Measurements from ENCODE around the gene RING1. TPM values are rescaled to one million over a fixed set of nuclear protein-coding genes. Genes with fewer than 3 reads are reported as not detected.

The RING1 gene
- total RNA-seq, 5 donors from 2014 or later (not counting 1 experiment from before 2014, with no cell fraction given) = 37.7 to 43.8 (median 42.6) TPM

GRCh38 chr6:33171880-33172687 lies 36.2 kb upstream of the RING1 start:
- H3K27ac Mint-ChIP-seq = no peak overlapping the region
- no peaks in the 10 kb centered on the region for H3K4me1 ChIP-seq (ENCODE audit: control insufficient read depth in 1 of 2, extremely low read depth in 1 of 2, insufficient read depth in 2 of 2, low read length in 2 of 2)
- ATAC-seq (replicated peaks in 1 of 4) = no peak
- no peak overlapping the region for H3K27ac ChIP-seq (ENCODE audit: low read length)
- H3K4me3 Mint-ChIP-seq = no peak overlapping the region
- no peaks in the 10 kb centered on the region for H3K36me3 ChIP-seq (ENCODE audit: control insufficient read depth in 2 of 2, extremely low read depth in 1 of 2, insufficient read depth in 1 of 2, low read length in 1 of 2)
- no peak for DNase-seq
- CTCF ChIA-PET = interaction anchor here in 1 of 2 donors (0.6 kb wide), 1 partner anchor 83 kb away, joined by 6 read pairs; no protein-coding TSS in a partner anchor
- peaks cover 3 to 17% of the 10 kb centered on the region in 2 donors for H3K27me3 Mint-ChIP-seq
- POLR2A ChIA-PET = no interaction called here
- H3K4me1 Mint-ChIP-seq = peaks cover 0 to 3% (median 0%) of the 10 kb centered on the region in 3 donors
- H3K9me3 Mint-ChIP-seq = no peaks in the 10 kb centered on the region
- no peaks in the 10 kb centered on the region for H3K9me3 ChIP-seq
- peaks cover 0 to 57% of the 10 kb centered on the region in 2 experiments for H3K27me3 ChIP-seq (replicated peaks in 1 of 2; ENCODE audit: control insufficient read depth in 2 of 2, extremely low read depth in 1 of 2, insufficient read depth in 2 of 2, low read length in 1 of 2)
- WGBS (ENCODE audit: insufficient coverage) = 50% methylated on average over 1 of the region's 8 CpGs
- no peak overlapping the region for H3K4me3 ChIP-seq (ENCODE audit: control insufficient read depth in 1 of 2, extremely low read depth in 1 of 2, low read length in 1 of 2)
- no peaks in the 10 kb centered on the region for H3K36me3 Mint-ChIP-seq

DNA sequence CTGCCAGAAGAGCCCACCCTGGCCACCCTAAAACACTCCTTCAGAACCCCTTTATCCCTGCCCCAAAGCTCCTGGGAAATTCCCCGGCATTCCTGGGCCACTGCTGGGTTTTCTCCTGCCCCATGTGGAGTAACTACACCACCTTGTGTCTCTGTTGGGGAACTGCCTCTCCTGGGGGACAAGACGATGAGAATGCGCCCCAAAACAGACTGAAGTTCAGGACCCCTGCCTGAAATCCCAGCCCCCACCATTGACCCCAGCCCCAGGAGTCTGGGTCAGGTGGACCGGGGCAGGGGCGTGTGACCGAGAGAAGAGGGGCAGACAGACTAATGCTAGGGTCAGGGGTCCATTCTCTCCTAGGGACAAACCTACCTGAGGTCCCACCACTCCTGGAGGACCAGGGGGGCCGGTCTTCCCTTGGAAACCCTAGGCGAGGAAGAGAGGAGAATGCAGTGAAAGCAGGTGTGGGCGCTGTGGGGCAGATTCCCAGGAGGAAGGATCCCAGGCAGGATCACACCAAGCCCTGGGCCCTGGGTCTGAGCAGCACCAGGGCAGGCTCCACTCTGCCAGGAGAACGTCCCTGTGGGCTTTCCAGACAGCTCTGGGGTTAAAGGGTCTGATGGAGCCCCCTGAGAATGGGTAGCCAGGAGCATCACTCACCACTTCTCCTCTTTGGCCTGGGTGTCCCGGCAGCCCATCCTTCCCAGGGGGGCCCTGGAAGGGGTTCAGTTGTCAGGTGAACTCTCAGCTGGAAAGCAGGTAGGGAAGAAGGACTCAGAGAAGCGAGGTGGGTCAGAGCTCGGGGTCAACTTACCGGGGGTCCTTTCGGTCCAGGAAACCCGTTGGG lies 35.4 kb upstream of the RING1 start:
- Histone ChIP-seq H3K9me3 (no peaks in the 10 kb centered on the region), H3K27me3 (replicated peaks in 1 of 2; ENCODE audit: control insufficient read depth in 2 of 2, extremely low read depth in 1 of 2, insufficient read depth in 2 of 2, low read length in 1 of 2) (peaks cover 0 to 60% of the 10 kb centered on the region in 2 experiments), H3K27ac (ENCODE audit: low read length) (no peak overlapping the region), H3K4me1 (ENCODE audit: control insufficient read depth in 1 of 2, extremely low read depth in 1 of 2, insufficient read depth in 2 of 2, low read length in 2 of 2) (no peaks in the 10 kb centered on the region), H3K4me3 (ENCODE audit: control insufficient read depth in 1 of 2, extremely low read depth in 1 of 2, low read length in 1 of 2) (no peak overlapping the region), H3K36me3 (ENCODE audit: control insufficient read depth in 2 of 2, extremely low read depth in 1 of 2, insufficient read depth in 1 of 2, low read length in 1 of 2) (no peaks in the 10 kb centered on the region)
- 54% methylated on average over 7 of the region's 16 CpGs for WGBS (ENCODE audit: insufficient coverage)
- ChIA-PET POLR2A (interaction anchor here in 1 of 2 donors (0.5 to 0.7 kb wide), 2 partner anchors 70 to 1569 kb away, joined by 3 to 6 read pairs; no protein-coding TSS in a partner anchor), CTCF (no interaction called here)
- H3K36me3 Mint-ChIP-seq = no peaks in the 10 kb centered on the region
- no peaks in the 10 kb centered on the region for H3K9me3 Mint-ChIP-seq
- peaks cover 0 to 3% (median 0%) of the 10 kb centered on the region in 3 donors for H3K4me1 Mint-ChIP-seq
- no peak overlapping the region for H3K4me3 Mint-ChIP-seq
- H3K27me3 Mint-ChIP-seq = peaks cover 3 to 19% of the 10 kb centered on the region in 2 donors
- H3K27ac Mint-ChIP-seq = no peak overlapping the region
- DNase-seq = peak in 1 of 35 experiments; percentile 29
- peak in 1 of 4 experiments; percentile 32 for ATAC-seq (replicated peaks in 1 of 4)

DNA sequence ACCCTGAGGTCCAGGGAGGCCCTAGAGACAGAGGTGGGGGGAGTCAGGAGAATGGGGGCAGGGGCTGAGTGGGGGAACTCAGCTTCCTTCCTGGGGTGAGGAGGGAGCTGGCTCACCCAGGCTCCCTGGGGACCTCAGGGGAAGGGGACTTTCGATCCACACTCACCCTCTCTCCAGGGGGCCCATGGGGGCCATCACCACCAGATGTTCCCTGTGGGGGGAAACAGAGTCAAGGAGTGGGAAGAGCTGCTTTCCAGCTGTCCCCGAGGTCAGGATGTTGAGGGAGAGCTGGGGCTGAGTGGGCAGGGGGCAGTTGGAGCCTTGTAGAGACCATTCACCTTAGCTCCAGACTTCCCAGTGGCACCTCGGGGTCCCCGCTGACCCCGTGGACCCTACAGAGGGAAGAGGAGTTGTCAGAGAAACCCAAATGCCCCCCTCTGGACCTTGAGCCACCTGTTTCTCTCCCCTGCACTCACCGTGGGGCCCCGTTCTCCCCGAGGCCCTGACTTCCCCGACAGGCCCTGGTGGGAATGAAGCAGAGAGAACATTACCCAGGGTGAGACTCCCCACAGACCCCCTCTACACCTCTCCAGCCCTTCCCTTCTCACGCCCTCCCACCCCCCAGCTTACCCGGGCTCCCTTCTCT lies 34.6 kb upstream of the RING1 start:
- WGBS (ENCODE audit: insufficient coverage) = 57% methylated on average over 1 of the region's 11 CpGs
- no peaks in the 10 kb centered on the region for H3K9me3 ChIP-seq
- H3K4me1 ChIP-seq (ENCODE audit: control insufficient read depth in 1 of 2, extremely low read depth in 1 of 2, insufficient read depth in 2 of 2, low read length in 2 of 2) = no peaks in the 10 kb centered on the region
- ChIA-PET CTCF (no interaction called here), POLR2A (interaction anchor here in 1 of 2 donors (0.7 kb wide), 1 partner anchor 69 kb away, joined by 3 read pairs; no protein-coding TSS in a partner anchor)
- H3K4me3 Mint-ChIP-seq = no peak overlapping the region
- H3K27me3 ChIP-seq (replicated peaks in 1 of 2; ENCODE audit: control insufficient read depth in 2 of 2, extremely low read depth in 1 of 2, insufficient read depth in 2 of 2, low read length in 1 of 2) = peaks cover 0 to 58% of the 10 kb centered on the region in 2 experiments
- peaks cover 0 to 3% (median 0%) of the 10 kb centered on the region in 3 donors for H3K4me1 Mint-ChIP-seq
- H3K27ac ChIP-seq (ENCODE audit: low read length) = no peak overlapping the region
- H3K4me3 ChIP-seq (ENCODE audit: control insufficient read depth in 1 of 2, extremely low read depth in 1 of 2, low read length in 1 of 2) = no peak overlapping the region
- peaks cover 3 to 21% of the 10 kb centered on the region in 2 donors for H3K27me3 Mint-ChIP-seq
- no peaks in the 10 kb centered on the region for H3K36me3 ChIP-seq (ENCODE audit: control insufficient read depth in 2 of 2, extremely low read depth in 1 of 2, insufficient read depth in 1 of 2, low read length in 1 of 2)
- no peak for ATAC-seq (replicated peaks in 1 of 4)
- DNase-seq = no peak
- H3K9me3 Mint-ChIP-seq = no peaks in the 10 kb centered on the region
- H3K36me3 Mint-ChIP-seq = no peaks in the 10 kb centered on the region
- peak overlapping the region in 1 of 2 donors; percentile 11 for H3K27ac Mint-ChIP-seq

DNA sequence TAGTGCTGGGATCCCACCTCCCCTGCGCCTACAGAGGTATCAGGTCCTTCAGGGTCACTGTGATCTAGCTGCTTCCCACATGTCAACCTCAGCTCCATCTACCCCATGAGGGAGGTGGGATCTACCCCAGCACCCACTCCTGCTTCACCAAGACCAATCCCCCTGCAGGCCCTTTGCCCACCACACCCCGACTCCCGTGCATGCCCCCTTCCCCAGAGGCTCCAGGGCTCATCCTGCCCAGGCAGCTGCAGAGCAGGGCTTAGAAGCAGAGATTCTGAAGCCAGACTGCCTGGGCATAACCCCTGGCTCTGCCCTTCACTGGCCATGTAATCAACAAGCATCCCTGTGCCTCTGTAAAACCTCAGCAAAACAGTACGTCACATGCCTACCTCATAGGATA lies 33.5 kb upstream of the RING1 start:
- WGBS (ENCODE audit: insufficient coverage) = 80% methylated on average over 3 of the region's 4 CpGs
- Histone ChIP-seq H3K4me3 (ENCODE audit: control insufficient read depth in 1 of 2, extremely low read depth in 1 of 2, low read length in 1 of 2) (no peak overlapping the region), H3K27me3 (replicated peaks in 1 of 2; ENCODE audit: control insufficient read depth in 2 of 2, extremely low read depth in 1 of 2, insufficient read depth in 2 of 2, low read length in 1 of 2) (peaks cover 0 to 57% of the 10 kb centered on the region in 2 experiments), H3K9me3 (no peaks in the 10 kb centered on the region), H3K36me3 (ENCODE audit: control insufficient read depth in 2 of 2, extremely low read depth in 1 of 2, insufficient read depth in 1 of 2, low read length in 1 of 2) (no peaks in the 10 kb centered on the region), H3K27ac (ENCODE audit: low read length) (no peak overlapping the region), H3K4me1 (ENCODE audit: control insufficient read depth in 1 of 2, extremely low read depth in 1 of 2, insufficient read depth in 2 of 2, low read length in 2 of 2) (no peaks in the 10 kb centered on the region)
- Mint-ChIP-seq H3K27ac (no peak overlapping the region), H3K9me3 (no peaks in the 10 kb centered on the region), H3K27me3 (peaks cover 3 to 21% of the 10 kb centered on the region in 2 donors), H3K36me3 (no peaks in the 10 kb centered on the region), H3K4me1 (peaks cover 0 to 3% (median 0%) of the 10 kb centered on the region in 3 donors), H3K4me3 (no peak overlapping the region)
- ATAC-seq (replicated peaks in 1 of 4) (no peak), DNase-seq (no peak)
- POLR2A ChIA-PET = no interaction called here
- CTCF ChIA-PET = no interaction called here

- Mint-ChIP-seq H3K4me1 (no peaks in the 10 kb centered on the region), H3K27ac (no peak overlapping the region), H3K9me3 (no peaks in the 10 kb centered on the region), H3K27me3 (peaks cover 3 to 21% of the 10 kb centered on the region in 2 donors), H3K4me3 (no peak overlapping the region), H3K36me3 (no peaks in the 10 kb centered on the region)
- Histone ChIP-seq H3K27ac (ENCODE audit: low read length) (no peak overlapping the region), H3K9me3 (no peaks in the 10 kb centered on the region), H3K36me3 (ENCODE audit: control insufficient read depth in 2 of 2, extremely low read depth in 1 of 2, insufficient read depth in 1 of 2, low read length in 1 of 2) (no peaks in the 10 kb centered on the region), H3K4me1 (ENCODE audit: control insufficient read depth in 1 of 2, extremely low read depth in 1 of 2, insufficient read depth in 2 of 2, low read length in 2 of 2) (no peaks in the 10 kb centered on the region), H3K4me3 (ENCODE audit: control insufficient read depth in 1 of 2, extremely low read depth in 1 of 2, low read length in 1 of 2) (no peak overlapping the region), H3K27me3 (replicated peaks in 1 of 2; ENCODE audit: control insufficient read depth in 2 of 2, extremely low read depth in 1 of 2, insufficient read depth in 2 of 2, low read length in 1 of 2) (peaks cover 0 to 57% of the 10 kb centered on the region in 2 experiments)
- WGBS (ENCODE audit: insufficient coverage) = 87% methylated on average over 6 of the region's 10 CpGs
- CTCF ChIA-PET = no interaction called here
- ATAC-seq (replicated peaks in 1 of 4) = no peak
- no peak for DNase-seq
- POLR2A ChIA-PET = interaction anchor here in 1 of 2 donors (0.6 kb wide), 1 partner anchor 1277 kb away, joined by 4 read pairs; no protein-coding TSS in a partner anchor
Measured at GRCh38 chr6:33175436-33176069, 32.7 kb upstream of the RING1 start.
